Measurements from ENCODE around the gene RNF213.

Gene RNF213

DNA sequence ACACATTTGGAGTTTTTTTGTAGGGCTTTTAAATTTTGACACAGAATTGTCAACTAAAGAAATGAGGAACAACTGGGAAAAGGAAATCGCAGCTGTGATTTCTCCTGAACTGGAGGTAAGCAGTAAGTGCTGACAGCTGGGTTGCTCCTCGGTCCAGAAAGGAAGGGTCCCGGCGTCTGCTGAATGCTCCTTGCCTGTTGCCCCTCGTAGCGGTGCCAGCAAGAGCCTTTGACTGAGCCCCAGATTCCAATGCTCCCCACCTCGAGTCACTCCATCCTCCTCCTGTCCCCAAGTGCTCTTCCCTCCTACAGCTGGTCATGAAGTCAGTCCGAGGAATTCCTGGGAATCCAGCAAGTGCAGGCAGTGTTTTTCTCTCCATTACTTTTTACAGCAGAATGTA lies 122.3 kb downstream of the RNF213 start:
- Histone ChIP-seq H2BK120ac (ENCODE audit: insufficient read depth, low read length, poor library complexity) (no peak overlapping the region), H3K9ac (ENCODE audit: low read length) (no peak overlapping the region), H3K79me1 (ENCODE audit: low read length) (no peaks in the 10 kb centered on the region), H2AK5ac (ENCODE audit: low read length) (no peak overlapping the region), H3K4ac (ENCODE audit: low read depth, low read length) (no peak overlapping the region), H3K4me2 (ENCODE audit: low read length) (no peak overlapping the region), H3K27ac (ENCODE audit: low read depth, low read length) (no peak overlapping the region), H3K14ac (ENCODE audit: low read length) (no peak overlapping the region), H3K4me3 (ENCODE audit: low read depth, low read length) (no peak overlapping the region), H3K79me2 (ENCODE audit: control insufficient read depth, insufficient read depth, low read length, poor library complexity) (no peaks in the 10 kb centered on the region), H3K18ac (ENCODE audit: low read length) (no peak overlapping the region), H4K91ac (ENCODE audit: low read depth, low read length) (no peak overlapping the region), H3K23ac (ENCODE audit: low read length) (no peak overlapping the region), H2AFZ (ENCODE audit: insufficient read depth, low read length, poor library complexity) (no peak overlapping the region), H3K36me3 (ENCODE audit: control insufficient read depth in 1 of 2, insufficient read depth in 2 of 2, low read length in 2 of 2) (peaks cover 56 to 62% of the 10 kb centered on the region in 2 experiments), H3K4me1 (ENCODE audit: control insufficient read depth in 1 of 2, insufficient read depth in 2 of 2, low read length in 2 of 2) (no peaks in the 10 kb centered on the region), H2BK5ac (ENCODE audit: low read depth, low read length, poor library complexity) (no peak overlapping the region), H4K12ac (ENCODE audit: low read depth, low read length) (no peak overlapping the region), H3K9me3 (ENCODE audit: insufficient read depth, low read depth, low read length) (peaks cover 1% of the 10 kb centered on the region), H3K27me3 (ENCODE audit: insufficient read depth, low read length) (no peaks in the 10 kb centered on the region), H2BK12ac (ENCODE audit: low read length) (no peak overlapping the region), H4K8ac (ENCODE audit: low read depth, low read length) (no peak overlapping the region)
- no peak for DNase-seq
- WGBS (ENCODE audit: extremely low coverage, insufficient coverage, insufficient read length), result no CpG with 5 or more reads among the region's 8 CpGs

DNA sequence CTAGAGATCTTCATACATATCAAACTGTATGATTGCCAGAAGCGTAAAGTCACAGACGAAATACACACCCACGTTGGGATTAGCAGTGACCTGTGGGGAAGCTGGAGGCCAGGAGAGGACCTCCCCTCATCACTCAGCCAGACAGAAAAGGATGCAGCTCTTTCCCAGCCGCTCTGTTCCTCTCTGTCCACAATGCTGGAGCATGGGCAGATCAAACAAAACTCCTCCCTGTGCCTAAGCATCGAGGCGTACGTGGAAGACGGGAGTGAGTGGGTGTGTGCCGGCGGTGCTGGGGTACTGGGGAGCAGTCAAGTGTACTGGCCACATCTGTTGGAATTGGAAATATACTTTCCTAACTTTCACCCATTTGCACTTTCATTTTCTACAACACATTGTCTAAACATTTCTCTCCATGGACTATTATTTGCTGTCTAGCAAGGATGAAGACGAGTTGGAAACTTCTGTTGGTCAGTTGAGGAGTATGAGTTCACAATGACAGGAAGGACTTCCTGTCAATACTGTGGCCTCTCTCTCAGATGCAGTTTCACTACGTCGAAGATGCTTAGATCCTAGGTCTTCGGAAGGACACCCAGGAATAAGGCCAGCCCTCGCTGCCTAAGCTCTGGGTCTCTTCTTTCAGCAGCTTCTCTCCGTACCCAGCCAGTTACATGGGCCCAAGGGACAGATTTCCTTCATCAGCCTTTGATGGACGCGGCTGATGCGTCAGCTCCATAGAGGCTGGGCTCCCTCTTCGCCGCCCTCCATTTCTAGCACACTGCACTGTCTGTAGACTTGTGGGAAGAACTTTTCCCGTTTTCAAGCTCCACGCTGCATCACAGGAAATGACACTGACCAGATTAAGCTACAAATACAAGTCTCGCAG lies 123.7 kb downstream of the RNF213 start:
- no peaks in the 10 kb centered on the region for H3K79me2 ChIP-seq (ENCODE audit: control insufficient read depth, insufficient read depth, low read length, poor library complexity)
- H3K9ac ChIP-seq (ENCODE audit: low read length), result no peak overlapping the region
- H2BK120ac ChIP-seq (ENCODE audit: insufficient read depth, low read length, poor library complexity), result no peak overlapping the region
- H3K79me1 ChIP-seq (ENCODE audit: low read length), result no peaks in the 10 kb centered on the region
- no peak overlapping the region for H2BK5ac ChIP-seq (ENCODE audit: low read depth, low read length, poor library complexity)
- peaks cover 2 to 8% of the 10 kb centered on the region in 2 experiments for H3K4me1 ChIP-seq (ENCODE audit: control insufficient read depth in 1 of 2, insufficient read depth in 2 of 2, low read length in 2 of 2)
- peaks cover 64 to 66% of the 10 kb centered on the region in 2 experiments for H3K36me3 ChIP-seq (ENCODE audit: control insufficient read depth in 1 of 2, insufficient read depth in 2 of 2, low read length in 2 of 2)
- no peak overlapping the region for H4K12ac ChIP-seq (ENCODE audit: low read depth, low read length)
- no peaks in the 10 kb centered on the region for H3K9me3 ChIP-seq (ENCODE audit: insufficient read depth, low read depth, low read length)
- H3K18ac ChIP-seq (ENCODE audit: low read length), result no peak overlapping the region
- no CpG with 5 or more reads among the region's 24 CpGs for WGBS (ENCODE audit: extremely low coverage, insufficient coverage, insufficient read length)
- H3K4ac ChIP-seq (ENCODE audit: low read depth, low read length), result no peak overlapping the region
- no peak overlapping the region for H2AK5ac ChIP-seq (ENCODE audit: low read length)
- H2AFZ ChIP-seq (ENCODE audit: insufficient read depth, low read length, poor library complexity), result no peak overlapping the region
- DNase-seq, result no peak
- no peak overlapping the region for H3K14ac ChIP-seq (ENCODE audit: low read length)
- no peak overlapping the region for H3K27ac ChIP-seq (ENCODE audit: low read depth, low read length)
- no peaks in the 10 kb centered on the region for H3K27me3 ChIP-seq (ENCODE audit: insufficient read depth, low read length)
- no peak overlapping the region for H4K8ac ChIP-seq (ENCODE audit: low read depth, low read length)
- H3K4me3 ChIP-seq (ENCODE audit: low read depth, low read length), result no peak overlapping the region
- no peak overlapping the region for H3K23ac ChIP-seq (ENCODE audit: low read length)
- no peak overlapping the region for H2BK12ac ChIP-seq (ENCODE audit: low read length)
- H3K4me2 ChIP-seq (ENCODE audit: low read length), result no peak overlapping the region
- no peak overlapping the region for H4K91ac ChIP-seq (ENCODE audit: low read depth, low read length)

DNA sequence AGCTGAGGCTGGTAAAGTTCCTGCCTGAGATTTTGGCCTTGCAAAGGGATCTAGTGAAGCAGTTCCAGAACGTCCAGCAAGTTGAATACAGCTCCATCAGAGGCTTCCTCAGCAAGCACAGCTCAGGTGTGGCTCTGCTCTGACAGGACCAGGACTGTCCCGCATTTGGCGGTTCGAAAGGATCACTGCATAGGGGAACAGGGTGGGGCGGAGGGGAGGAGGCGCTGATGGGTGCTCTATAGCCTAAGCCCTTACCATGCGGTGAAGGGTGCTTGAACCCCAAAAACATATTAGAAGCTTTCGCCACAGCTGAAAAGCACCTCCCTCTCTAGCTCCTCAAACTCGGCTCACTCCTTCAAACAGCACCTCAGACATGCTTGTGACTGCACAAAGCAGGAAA lies 124.4 kb downstream of the RNF213 start:
- no peaks in the 10 kb centered on the region for H3K9me3 ChIP-seq (ENCODE audit: insufficient read depth, low read depth, low read length)
- no peak overlapping the region for H4K91ac ChIP-seq (ENCODE audit: low read depth, low read length)
- peaks cover 63 to 67% of the 10 kb centered on the region in 2 experiments for H3K36me3 ChIP-seq (ENCODE audit: control insufficient read depth in 1 of 2, insufficient read depth in 2 of 2, low read length in 2 of 2)
- no peaks in the 10 kb centered on the region for H3K79me2 ChIP-seq (ENCODE audit: control insufficient read depth, insufficient read depth, low read length, poor library complexity)
- H4K8ac ChIP-seq (ENCODE audit: low read depth, low read length), result no peak overlapping the region
- H3K79me1 ChIP-seq (ENCODE audit: low read length), result no peaks in the 10 kb centered on the region
- H3K9ac ChIP-seq (ENCODE audit: low read length), result no peak overlapping the region
- no peak overlapping the region for H3K27ac ChIP-seq (ENCODE audit: low read depth, low read length)
- no peak overlapping the region for H3K23ac ChIP-seq (ENCODE audit: low read length)
- no CpG with 5 or more reads among the region's 9 CpGs for WGBS (ENCODE audit: extremely low coverage, insufficient coverage, insufficient read length)
- H3K4ac ChIP-seq (ENCODE audit: low read depth, low read length), result no peak overlapping the region
- no peak overlapping the region for H2AK5ac ChIP-seq (ENCODE audit: low read length)
- no peak overlapping the region for H3K14ac ChIP-seq (ENCODE audit: low read length)
- H2BK12ac ChIP-seq (ENCODE audit: low read length), result no peak overlapping the region
- H3K4me2 ChIP-seq (ENCODE audit: low read length), result no peak overlapping the region
- DNase-seq, result no peak
- H2BK120ac ChIP-seq (ENCODE audit: insufficient read depth, low read length, poor library complexity), result no peak overlapping the region
- H2BK5ac ChIP-seq (ENCODE audit: low read depth, low read length, poor library complexity), result no peak overlapping the region
- H3K27me3 ChIP-seq (ENCODE audit: insufficient read depth, low read length), result no peaks in the 10 kb centered on the region
- no peak overlapping the region for H3K18ac ChIP-seq (ENCODE audit: low read length)
- H4K12ac ChIP-seq (ENCODE audit: low read depth, low read length), result no peak overlapping the region
- H3K4me3 ChIP-seq (ENCODE audit: low read depth, low read length), result no peak overlapping the region
- peaks cover 7 to 14% of the 10 kb centered on the region in 2 experiments for H3K4me1 ChIP-seq (ENCODE audit: control insufficient read depth in 1 of 2, insufficient read depth in 2 of 2, low read length in 2 of 2)
- no peak overlapping the region for H2AFZ ChIP-seq (ENCODE audit: insufficient read depth, low read length, poor library complexity)

DNA sequence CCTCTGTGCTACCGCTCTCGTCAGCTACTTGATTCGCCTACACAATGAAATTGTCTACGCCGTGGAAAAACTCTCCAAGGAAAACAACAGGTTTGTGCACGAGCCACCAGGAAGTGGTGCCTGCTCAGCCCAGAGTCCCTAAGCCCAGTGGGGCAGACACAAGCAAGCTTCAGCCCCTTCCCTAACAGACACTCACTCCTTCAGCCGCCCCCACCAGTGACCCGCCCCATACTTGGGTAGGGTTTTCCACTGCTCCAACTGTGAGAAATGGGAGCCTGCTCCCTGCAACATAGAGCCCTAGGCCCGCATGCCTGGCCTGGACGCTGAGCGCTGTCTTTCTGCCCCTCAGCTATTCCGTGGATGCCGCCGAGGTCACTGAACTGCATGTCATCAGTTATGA lies 125.7 kb downstream of the RNF213 start:
- WGBS (ENCODE audit: extremely low coverage, insufficient coverage, insufficient read length), result no CpG with 5 or more reads among the region's 14 CpGs
- Histone ChIP-seq H3K79me1 (ENCODE audit: low read length) (no peaks in the 10 kb centered on the region), H2BK12ac (ENCODE audit: low read length) (no peak overlapping the region), H3K36me3 (ENCODE audit: control insufficient read depth in 1 of 2, insufficient read depth in 2 of 2, low read length in 2 of 2) (peaks cover 56 to 59% of the 10 kb centered on the region in 2 experiments), H3K27me3 (ENCODE audit: insufficient read depth, low read length) (no peaks in the 10 kb centered on the region), H3K23ac (ENCODE audit: low read length) (no peak overlapping the region), H3K4me2 (ENCODE audit: low read length) (no peak overlapping the region), H2BK5ac (ENCODE audit: low read depth, low read length, poor library complexity) (no peak overlapping the region), H2AK5ac (ENCODE audit: low read length) (no peak overlapping the region), H4K91ac (ENCODE audit: low read depth, low read length) (no peak overlapping the region), H3K4ac (ENCODE audit: low read depth, low read length) (no peak overlapping the region), H4K12ac (ENCODE audit: low read depth, low read length) (no peak overlapping the region), H3K9me3 (ENCODE audit: insufficient read depth, low read depth, low read length) (no peaks in the 10 kb centered on the region), H3K27ac (ENCODE audit: low read depth, low read length) (no peak overlapping the region), H3K4me1 (ENCODE audit: control insufficient read depth in 1 of 2, insufficient read depth in 2 of 2, low read length in 2 of 2) (peaks cover 8 to 16% of the 10 kb centered on the region in 2 experiments), H3K9ac (ENCODE audit: low read length) (no peak overlapping the region), H3K18ac (ENCODE audit: low read length) (no peak overlapping the region), H3K79me2 (ENCODE audit: control insufficient read depth, insufficient read depth, low read length, poor library complexity) (no peaks in the 10 kb centered on the region), H4K8ac (ENCODE audit: low read depth, low read length) (no peak overlapping the region), H2BK120ac (ENCODE audit: insufficient read depth, low read length, poor library complexity) (no peak overlapping the region), H2AFZ (ENCODE audit: insufficient read depth, low read length, poor library complexity) (no peak overlapping the region), H3K14ac (ENCODE audit: low read length) (no peak overlapping the region), H3K4me3 (ENCODE audit: low read depth, low read length) (no peak overlapping the region)
- no peak for DNase-seq
